H1 (cell line): ENCODE measurements around the gene FRMPD1. TPM values are rescaled to one million over a fixed set of nuclear protein-coding genes. Genes with fewer than 3 reads are reported as not detected.

Experiments used
- FOSL1 ChIP-seq: IDR thresholded peaks from 2 replicates; pipeline ENCODE4 v1.6.1; 2011; ENCODE audit warnings: mild to moderate bottlenecking, low read depth, low read length, moderate library complexity; ENCODE audit not compliant: insufficient read depth
- GABPA ChIP-seq: IDR thresholded peaks from 2 replicates; pipeline ENCODE4 v1.6.1; 2011; ENCODE audit warnings: mild to moderate bottlenecking, low read length, moderate library complexity, borderline replicate concordance; ENCODE audit not compliant: insufficient read depth
- SP2 ChIP-seq: IDR thresholded peaks from 2 replicates; pipeline ENCODE4 v1.6.1; 2012; ENCODE audit warnings: mild to moderate bottlenecking, low read length, inconsistent platforms
- polyA plus RNA-seq, 7 experiments: library from polyadenylated mRNA; depleted of rRNA in 3 of 7; stranded (reverse) in 5 of 7; unstranded in 2 of 7; fragments of >200 nt in 5 of 7; fragments of 200-250 nt in 2 of 7; gene quantifications; 1 replicate in 5 of 7; 2 replicates in 1 of 7; 4 replicates in 1 of 7; pipeline versions ENCODE4 v1.2.1 to v1.2.3, GENCODE V29; 2011 to 2013; ENCODE audit warnings: missing spikeins in 2 of 7, mixed read lengths in 2 of 7
- total RNA-seq: library from RNA; stranded (reverse); fragmentation: NEBNext Ultra II Directional; extraction: Animal tissue kit (Norgen Biotek cat#: 25700); gene quantifications from 2 replicates; pipeline ENCODE4 v1.2.1, GENCODE V29; 2021

FRMPD1 gene
- total and polyA plus RNA-seq, 2 of the 8 experiments (the other 6 are each of a cell fraction or from before 2014, with no cell fraction given), result 0.27 to 0.32 TPM

DNA sequence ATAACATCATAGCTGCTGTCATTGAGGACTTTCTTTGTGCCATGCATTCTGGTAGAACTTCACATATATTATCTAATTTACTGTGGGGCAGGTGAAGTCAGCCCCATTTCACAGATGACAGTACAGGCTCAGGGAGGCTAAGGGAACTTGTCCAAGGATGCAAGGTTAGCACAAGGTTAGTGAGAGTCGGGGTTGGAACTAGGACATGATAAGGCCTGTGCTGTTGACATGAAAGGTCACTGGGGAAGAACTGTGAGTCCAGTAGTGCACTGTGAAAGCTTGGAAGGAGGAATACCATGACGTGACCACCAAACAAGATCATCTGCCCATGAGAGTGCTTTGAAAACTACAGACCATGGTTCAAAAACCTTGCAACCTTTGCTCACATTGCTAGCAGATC, 26.7 kb downstream of the FRMPD1 start (continued):
- TF ChIP-seq GABPA (no peak), FOSL1 (no peak), SP2 (no peak)
